Measurements from ENCODE around the gene AUP1.
A peak's percentile ranks its signal among the peaks of the same experiment; 100 is the strongest.
"Not testable (repeated sequence)": the region's sequence is repeated elsewhere in the genome, so short reads cannot be mapped to it uniquely, and the experiment has no call there.

The AUP1 gene

GRCh38 chr2:74495440-74495839, 34.1 kb downstream of the AUP1 start:
- DNase-seq, result no peak

DNA sequence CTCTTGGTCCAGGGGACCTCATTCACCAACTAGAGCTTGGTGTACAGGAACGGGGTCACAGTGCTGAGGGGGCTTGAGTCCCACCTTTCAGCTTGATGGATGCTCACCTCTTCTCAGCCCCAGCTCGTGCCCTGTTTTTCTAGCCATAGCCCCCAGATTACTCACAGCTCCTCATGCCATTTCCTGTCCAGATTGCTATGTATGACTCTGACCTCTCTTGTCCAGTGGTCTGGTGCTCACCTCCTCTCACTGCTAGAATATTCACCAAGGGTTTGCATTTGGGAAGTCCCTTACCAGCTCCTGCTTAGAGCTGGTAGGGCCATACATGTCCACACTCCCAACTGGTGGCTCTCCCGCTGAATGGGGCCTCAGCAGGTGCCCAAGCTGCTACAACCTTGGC, 36.0 kb downstream of the AUP1 start:
- no peak for DNase-seq

GRCh38 chr2:74491648-74492544, 37.6 kb downstream of the AUP1 start:
- DNase-seq, result no peak

DNA sequence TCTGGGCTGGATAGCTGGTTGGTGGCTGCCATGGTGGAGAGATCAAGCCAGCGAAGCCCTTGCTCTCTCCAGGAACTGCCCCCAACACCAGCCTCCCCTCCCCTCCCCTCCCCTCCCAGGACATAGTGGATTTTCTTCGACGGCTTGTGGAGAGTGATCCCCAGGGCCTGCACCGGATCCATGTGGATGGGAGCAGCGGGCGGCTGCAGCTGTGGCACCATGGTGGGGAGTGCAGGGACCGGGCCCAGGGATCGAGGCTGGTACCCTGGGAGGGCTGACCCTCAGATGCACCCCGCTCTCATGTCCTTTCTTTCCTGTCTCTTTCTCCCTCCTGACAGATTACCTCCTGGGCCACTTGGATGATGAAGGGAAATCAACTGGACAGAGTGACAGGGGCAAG, 39.6 kb downstream of the AUP1 start:
- DNase-seq, result no peak

DNA sequence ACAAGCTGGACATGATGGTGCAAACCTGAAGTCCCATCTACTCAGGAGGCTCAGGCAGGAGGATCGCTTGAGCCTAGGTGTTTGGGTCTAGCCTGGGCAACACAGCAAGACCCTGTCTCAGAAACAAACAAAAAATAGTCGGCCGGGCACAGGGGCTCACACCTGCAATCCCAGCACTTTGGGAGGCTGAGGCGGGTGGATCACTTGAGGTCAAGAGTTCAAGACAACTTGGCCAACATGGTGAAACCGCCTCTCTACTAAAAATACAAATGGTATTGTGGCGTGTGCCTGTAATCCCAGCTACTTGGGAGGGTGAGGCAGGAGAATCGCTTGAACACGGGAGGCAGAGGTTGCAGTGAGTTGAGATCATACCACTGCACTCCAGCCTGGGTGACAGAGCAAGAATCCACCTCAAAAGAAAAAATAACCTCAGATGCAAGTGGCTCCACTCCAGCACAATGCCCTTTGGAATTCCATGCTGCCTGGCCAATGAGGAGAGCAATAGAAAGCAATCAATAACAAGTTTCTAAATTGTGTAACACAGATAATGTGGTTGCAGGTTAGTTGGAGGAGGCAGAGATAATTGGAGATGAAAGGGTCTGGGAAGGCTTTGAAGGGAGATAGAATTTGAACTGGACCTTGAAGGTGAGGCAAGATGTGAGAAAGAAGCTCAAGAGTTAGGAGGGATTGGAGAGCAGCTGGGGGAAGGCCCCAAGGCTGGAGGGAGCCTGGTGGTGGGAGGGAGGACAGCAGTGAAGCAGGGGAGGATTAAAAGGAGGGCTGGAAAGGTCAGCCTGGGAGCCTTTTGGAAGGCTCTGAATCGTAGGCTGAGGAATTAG, 40.6 kb downstream of the AUP1 start:
- no peak for DNase-seq

DNA sequence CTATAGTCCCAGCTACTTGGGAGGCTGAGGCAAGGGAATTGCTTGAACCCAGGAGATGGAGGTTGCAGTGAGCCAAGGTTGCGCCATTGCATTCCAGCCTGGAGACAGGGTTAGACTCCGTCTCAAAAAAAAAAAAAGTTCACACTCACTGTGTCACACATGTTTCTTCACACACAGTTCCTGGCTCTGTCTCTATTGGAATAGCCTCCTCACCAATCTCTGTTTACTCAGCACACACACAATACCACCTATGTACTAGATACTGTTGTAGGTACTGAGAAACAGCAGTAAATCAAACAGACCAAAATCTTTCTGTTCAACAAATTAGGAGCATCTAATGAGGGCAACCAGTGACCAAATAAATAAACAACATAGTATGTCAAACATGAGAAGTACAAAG, 43.4 kb downstream of the AUP1 start:
- no peak for DNase-seq

- not testable (repeated sequence) for DNase-seq
Observed at GRCh38 chr2:74483675-74484164, 45.8 kb downstream of the AUP1 start.

GRCh38 chr2:74482801-74483674, 46.5 kb downstream of the AUP1 start, which contains the start of the genes CCDC142 and TTC31:
Gene CCDC142, minus strand, starts transcription at chr2:74482998. Its CDS starts 161 bp downstream, at chr2:74482837.
Gene TTC31, plus strand, starts transcription at chr2:74483081. Its CDS starts 15 bp downstream, at chr2:74483096.
- DNase-seq, result peak; percentile 93 to 94

DNA sequence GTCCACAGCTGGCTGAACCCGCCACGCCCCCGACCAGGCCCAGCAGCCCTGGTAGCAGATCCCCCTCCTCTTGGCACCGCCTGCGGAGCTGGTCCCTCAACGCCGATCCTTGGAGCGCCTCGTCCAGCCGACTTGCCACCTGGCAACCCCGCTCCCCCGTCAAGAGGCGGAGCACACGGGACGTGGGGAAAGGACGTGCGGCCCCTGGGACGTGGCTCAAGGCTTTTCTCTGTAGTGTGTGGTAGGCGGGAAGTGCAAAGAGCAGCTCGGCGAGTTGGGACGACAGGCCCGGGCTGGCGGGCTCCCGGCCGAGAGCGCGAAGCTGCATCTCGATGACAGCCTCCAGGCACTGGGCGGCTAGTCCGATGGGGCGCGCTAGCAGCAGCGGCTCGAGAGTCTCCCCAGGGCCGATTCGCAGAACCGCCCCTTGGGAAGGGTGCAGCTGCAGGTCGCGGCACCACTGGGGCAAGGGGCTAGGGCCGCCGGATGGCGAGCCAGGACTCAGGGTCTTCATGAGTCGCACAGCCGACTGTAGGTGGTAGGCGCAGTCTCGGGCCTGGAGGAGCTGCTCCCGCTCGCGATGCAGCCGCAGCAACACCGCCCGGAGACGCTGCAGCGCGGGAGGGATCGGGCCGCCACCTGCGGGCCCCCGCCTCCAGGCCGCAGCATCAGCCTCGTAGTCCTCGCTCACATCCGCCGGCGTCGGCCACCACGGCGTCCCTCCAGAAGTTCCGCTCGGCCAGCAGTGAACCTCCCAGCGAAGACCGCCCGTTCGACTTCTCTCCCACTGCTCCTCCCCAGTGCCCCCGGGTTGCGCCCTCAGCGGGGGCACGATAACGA, 47.3 kb downstream of the AUP1 start:
- peak; percentile 64 to 75 for DNase-seq

GRCh38 chr2:74481431-74481830, 48.1 kb downstream of the AUP1 start:
- DNase-seq, result no peak
